IMR-90 (cell line): ENCODE data around the gene RMND1.

ENCODE experiments used
- CTCF ChIP-seq: conservative IDR thresholded peaks from 2 replicates; pipeline ENCODE4 v1.5.1; 2012; ENCODE audit warnings: mild to moderate bottlenecking, low read depth, low read length, improper control_type of control experiment
- FOS ChIP-seq: fragments of 150-350 bp; IDR thresholded peaks from 2 replicates; pipeline ENCODE4 v1.6.1; 2016; ENCODE audit warnings: low read depth, low read length
- NFE2L2 ChIP-seq: fragments of 150-350 bp; IDR thresholded peaks from 2 replicates; pipeline ENCODE4 v1.6.1; 2016; ENCODE audit warnings: low read depth, mild to moderate bottlenecking, low read length
- POLR2A ChIP-seq: IDR thresholded peaks from 2 replicates; pipeline ENCODE4 v1.6.1; 2012; ENCODE audit warnings: mild to moderate bottlenecking, low read depth, low read length
- RAD21 ChIP-seq: IDR thresholded peaks from 2 replicates; pipeline ENCODE4 v1.6.1; 2012; ENCODE audit warnings: low read length, improper control_type of control experiment
- RCOR1 ChIP-seq: IDR thresholded peaks from 2 replicates; pipeline ENCODE4 v1.6.1; 2012; ENCODE audit warnings: mild to moderate bottlenecking, low read length, improper control_type of control experiment; ENCODE audit not compliant: insufficient replicate concordance
- RFX5 ChIP-seq: IDR thresholded peaks from 2 replicates; pipeline ENCODE4 v1.8.0; 2012; ENCODE audit warnings: low read depth, mild to moderate bottlenecking, low read length, moderate library complexity

GRCh38 chr6:151392427-151392826 is 59.5 kb downstream of the RMND1 start:
- TF ChIP-seq CTCF = no peak
- TF ChIP-seq POLR2A = no peak
- TF ChIP-seq RFX5 = no peak
- TF ChIP-seq FOS = no peak
- TF ChIP-seq RCOR1 = no peak
- no peak for TF ChIP-seq NFE2L2
- no peak for TF ChIP-seq RAD21
